ENCODE results near the gene ADGRL1.
"Not testable (repeated sequence)": the region's sequence is repeated elsewhere in the genome, so short reads cannot be mapped to it uniquely, and the experiment has no call there.

Gene ADGRL1

DNA sequence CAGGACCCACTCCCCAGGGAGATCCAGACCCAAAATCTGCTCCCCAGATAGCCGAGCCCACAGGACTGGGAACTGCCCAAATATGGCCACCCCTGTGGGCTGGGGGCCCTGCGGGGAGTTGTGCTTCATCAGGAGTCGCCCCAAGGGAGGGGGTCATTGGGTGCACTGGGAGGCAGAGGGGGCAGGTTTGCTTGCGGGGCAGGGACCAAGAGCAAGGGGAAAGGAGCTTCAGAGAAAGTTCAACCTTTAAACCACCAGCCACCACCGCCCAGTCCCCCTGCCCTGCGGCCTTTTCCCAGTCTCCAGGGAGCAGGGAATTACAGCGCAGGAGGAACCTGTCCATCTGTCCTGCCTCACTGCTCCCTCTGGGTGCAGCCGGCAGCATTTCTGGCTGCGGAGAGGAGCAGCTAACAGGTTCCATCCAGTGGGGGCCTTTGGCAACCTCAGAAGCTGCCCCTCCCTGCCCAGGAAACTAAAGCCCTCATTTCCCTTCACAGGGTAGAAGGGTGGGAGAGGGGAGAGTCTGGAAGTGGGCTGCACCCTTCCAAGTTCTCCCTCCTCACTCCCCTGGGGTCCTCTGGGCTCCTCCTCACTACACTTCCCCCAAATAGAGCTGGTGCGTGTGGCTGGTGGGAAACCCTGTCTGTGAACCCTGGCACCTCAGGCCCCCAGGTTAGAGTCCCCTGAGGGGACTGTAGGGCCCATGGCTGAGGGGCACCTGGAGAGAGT lies 55.8 kb downstream of the ADGRL1 start:
- no peak overlapping the region for H3K4me3 ChIP-seq (ENCODE audit: low read depth, low read length)
- TF ChIP-seq POLR2A (IDR thresholded peaks at IDR 0.05; ENCODE audit: extremely low read depth, insufficient read length) (no peak), MYC (IDR thresholded peaks at IDR 0.05; ENCODE audit: low read depth, low read length) (no peak)
- TF ChIP-seq, protein P1, sequence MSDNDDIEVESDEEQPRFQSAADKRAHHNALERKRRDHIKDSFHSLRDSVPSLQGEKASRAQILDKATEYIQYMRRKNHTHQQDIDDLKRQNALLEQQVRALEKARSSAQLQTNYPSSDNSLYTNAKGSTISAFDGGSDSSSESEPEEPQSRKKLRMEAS (IDR thresholded peaks at IDR 0.05; ENCODE audit: low read depth, low read length) = no peak
- TF ChIP-seq, protein P2, sequence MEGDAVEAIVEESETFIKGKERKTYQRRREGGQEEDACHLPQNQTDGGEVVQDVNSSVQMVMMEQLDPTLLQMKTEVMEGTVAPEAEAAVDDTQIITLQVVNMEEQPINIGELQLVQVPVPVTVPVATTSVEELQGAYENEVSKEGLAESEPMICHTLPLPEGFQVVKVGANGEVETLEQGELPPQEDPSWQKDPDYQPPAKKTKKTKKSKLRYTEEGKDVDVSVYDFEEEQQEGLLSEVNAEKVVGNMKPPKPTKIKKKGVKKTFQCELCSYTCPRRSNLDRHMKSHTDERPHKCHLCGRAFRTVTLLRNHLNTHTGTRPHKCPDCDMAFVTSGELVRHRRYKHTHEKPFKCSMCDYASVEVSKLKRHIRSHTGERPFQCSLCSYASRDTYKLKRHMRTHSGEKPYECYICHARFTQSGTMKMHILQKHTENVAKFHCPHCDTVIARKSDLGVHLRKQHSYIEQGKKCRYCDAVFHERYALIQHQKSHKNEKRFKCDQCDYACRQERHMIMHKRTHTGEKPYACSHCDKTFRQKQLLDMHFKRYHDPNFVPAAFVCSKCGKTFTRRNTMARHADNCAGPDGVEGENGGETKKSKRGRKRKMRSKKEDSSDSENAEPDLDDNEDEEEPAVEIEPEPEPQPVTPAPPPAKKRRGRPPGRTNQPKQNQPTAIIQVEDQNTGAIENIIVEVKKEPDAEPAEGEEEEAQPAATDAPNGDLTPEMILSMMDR (IDR thresholded peaks at IDR 0.05; ENCODE audit: low read depth, low read length) = no peak
- no peak for DNase-seq (ENCODE audit: low read depth)

DNA sequence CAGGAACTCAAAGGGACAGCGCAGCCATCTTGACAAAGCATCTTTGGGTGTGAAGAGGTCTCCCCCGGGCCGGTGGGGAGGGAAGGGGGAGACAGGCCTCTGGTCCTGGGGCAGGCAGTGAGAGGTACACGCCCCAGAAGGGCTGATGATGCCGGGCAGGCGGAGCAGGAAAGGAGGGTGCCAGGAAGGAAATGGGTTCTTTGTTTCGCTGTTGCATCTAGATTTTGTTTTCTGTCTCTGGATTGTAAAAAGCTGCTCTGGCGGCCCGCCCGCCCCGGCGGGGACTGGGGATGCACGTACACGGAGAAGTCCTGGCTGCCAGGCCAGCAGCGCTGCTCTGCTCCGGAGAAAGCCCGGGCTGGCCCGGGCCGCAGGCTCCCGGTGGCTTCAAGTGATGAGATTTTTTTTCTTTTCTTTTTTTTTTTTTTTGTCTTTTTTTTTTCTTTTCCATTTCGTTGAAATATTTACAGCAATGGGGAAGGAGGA lies 56.4 kb downstream of the ADGRL1 start:
- DNase-seq (ENCODE audit: low read depth) = no peak
- no peak overlapping the region for H3K4me3 ChIP-seq (ENCODE audit: low read depth, low read length)
- no peak for TF ChIP-seq POLR2A (IDR thresholded peaks at IDR 0.05; ENCODE audit: extremely low read depth, insufficient read length)
- TF ChIP-seq MYC (IDR thresholded peaks at IDR 0.05; ENCODE audit: low read depth, low read length) = no peak
- TF ChIP-seq, protein P2 (IDR thresholded peaks at IDR 0.05; ENCODE audit: low read depth, low read length) = no peak
- TF ChIP-seq, protein P1 (IDR thresholded peaks at IDR 0.05; ENCODE audit: low read depth, low read length) = no peak

DNA sequence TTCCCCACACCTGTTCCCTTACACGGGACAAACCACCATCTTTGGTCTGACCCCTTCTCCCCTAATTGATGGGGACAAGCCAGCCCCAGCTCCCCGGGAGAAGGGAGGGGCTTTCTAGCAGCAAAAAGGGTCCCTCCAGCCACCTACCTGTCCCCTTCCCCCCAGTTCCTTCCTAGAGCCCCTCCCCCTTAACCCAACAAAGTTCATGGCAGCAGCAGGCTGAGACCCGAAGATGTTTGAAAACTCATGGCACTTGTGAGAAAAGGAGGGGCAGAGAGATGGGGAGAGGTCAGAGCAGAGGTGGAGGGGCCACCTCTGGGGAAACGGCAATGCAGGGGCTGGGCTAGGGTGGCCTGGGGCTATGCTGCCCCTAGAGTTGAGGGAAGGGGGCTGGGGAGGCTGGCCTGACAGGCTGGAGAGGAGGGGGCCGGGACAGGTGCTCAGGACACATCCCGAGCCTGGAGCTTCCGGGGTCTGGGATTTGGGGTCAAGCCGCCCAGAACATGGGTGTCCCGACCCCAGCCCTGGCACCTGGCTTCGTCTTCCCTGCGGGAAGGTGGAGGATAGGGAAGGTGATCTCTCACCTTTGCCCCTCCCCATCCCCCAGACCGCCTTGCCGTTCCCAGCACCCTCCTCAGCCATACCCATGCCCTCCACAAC lies 57.1 kb downstream of the ADGRL1 start:
- no peak overlapping the region for H3K4me3 ChIP-seq (ENCODE audit: low read depth, low read length)
- DNase-seq (ENCODE audit: low read depth) = no peak

DNA sequence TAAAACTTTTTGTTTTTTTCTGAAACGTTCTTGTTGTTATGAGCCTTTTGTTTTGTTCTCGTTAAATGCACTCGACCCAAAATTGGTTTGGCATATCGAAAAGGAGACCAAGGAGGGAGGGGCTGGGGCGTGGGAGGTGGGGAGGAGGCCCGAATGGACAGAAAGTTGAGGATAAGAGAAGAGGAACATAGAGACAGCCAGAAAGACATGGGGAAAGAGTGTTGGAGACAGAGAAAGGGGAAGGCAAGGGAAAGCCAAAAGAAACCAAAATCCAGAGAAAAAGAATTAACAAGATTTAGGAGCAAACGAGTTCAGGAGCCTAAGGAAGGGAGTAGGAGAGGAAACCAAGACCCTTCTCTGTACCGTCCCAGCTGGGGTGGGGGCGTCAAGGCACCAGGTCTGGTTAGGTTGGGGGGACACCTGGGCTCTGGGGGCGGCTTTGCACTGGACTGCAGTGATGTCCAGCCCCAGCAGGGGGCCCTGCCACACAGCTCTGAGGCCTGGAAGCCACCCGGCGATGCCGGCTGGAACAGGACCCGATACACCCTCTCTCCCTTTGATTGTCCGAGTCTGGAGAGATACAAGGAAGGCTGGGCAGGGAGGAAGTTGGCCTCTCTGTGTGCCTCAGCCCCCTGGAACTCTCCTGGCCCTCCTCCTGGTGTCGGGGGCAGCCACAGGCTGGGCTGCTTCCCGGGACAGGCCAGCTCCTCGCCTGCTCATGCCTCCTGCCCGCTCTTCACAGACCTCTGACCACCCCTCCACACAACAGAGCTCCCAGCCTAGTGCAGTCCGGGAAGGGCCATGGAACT lies 58.0 kb downstream of the ADGRL1 start:
- TF ChIP-seq POLR2A (IDR thresholded peaks at IDR 0.05; ENCODE audit: extremely low read depth, insufficient read length) (no peak), MYC (IDR thresholded peaks at IDR 0.05; ENCODE audit: low read depth, low read length) (no peak)
- TF ChIP-seq, protein P2 (IDR thresholded peaks at IDR 0.05; ENCODE audit: low read depth, low read length) = peak; percentile 67
- TF ChIP-seq, protein P1 (IDR thresholded peaks at IDR 0.05; ENCODE audit: low read depth, low read length) = no peak
- peak; percentile 46 for DNase-seq (ENCODE audit: low read depth)
- H3K4me3 ChIP-seq (ENCODE audit: low read depth, low read length) = no peak overlapping the region

More for the DNA sequence above, 57.1 kb downstream of the ADGRL1 start:
- TF ChIP-seq, protein P2 (IDR thresholded peaks at IDR 0.05; ENCODE audit: low read depth, low read length) = no peak
- no peak for TF ChIP-seq POLR2A (IDR thresholded peaks at IDR 0.05; ENCODE audit: extremely low read depth, insufficient read length)
- TF ChIP-seq, protein P1 (IDR thresholded peaks at IDR 0.05; ENCODE audit: low read depth, low read length) = no peak
- no peak for TF ChIP-seq MYC (IDR thresholded peaks at IDR 0.05; ENCODE audit: low read depth, low read length)

DNA sequence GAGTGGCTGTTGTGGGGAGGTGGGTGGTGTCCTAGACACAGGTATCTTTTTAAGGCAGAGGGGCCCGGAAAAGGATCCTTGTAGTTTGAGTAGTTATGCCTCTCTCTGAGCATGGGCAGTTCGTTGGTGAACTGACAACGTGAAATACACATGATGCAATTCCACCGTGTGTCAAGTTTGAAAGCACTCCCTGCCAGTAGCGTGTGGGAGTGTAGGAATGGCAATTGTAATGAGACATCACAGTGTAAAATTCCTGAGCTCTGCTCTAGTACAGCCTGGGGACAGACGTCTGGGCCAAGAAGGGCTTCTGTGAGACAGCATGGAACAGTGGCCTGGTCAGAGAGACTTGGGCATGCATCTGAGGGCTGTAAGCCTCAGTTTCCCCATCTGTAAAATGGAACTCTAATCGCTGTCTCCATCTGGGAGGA lies 59.2 kb downstream of the ADGRL1 start:
- TF ChIP-seq, protein P2 (IDR thresholded peaks at IDR 0.05; ENCODE audit: low read depth, low read length) = no peak
- TF ChIP-seq MYC (IDR thresholded peaks at IDR 0.05; ENCODE audit: low read depth, low read length) = peak; percentile 48; the same call in 1 of the 2 replicates
- TF ChIP-seq, protein P1 (IDR thresholded peaks at IDR 0.05; ENCODE audit: low read depth, low read length) = peak; percentile 78
- no peak overlapping the region for H3K4me3 ChIP-seq (ENCODE audit: low read depth, low read length)
- peak; percentile 80 for DNase-seq (ENCODE audit: low read depth)

DNA sequence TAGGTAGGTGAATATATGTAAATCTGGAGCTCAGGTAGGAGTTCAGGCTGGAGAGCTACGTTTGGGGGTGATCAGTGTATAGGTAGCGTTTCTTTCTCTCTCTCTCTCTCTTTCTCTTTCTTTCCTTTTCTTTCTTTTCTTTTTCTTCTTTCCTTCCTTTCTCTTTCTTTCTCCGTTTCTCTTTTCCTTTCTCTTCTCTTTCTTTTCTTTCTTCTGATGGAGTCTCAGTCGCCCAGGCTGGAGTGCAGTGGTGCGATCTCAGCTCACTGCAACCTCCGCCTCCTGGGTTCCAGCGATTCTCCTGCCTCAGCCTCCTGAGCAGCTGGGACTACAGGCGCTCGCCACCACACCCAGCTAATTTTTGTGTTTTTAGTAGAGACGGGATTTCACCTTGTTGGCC lies 59.8 kb downstream of the ADGRL1 start:
- not testable (repeated sequence) for DNase-seq (ENCODE audit: low read depth); H3K4me3 ChIP-seq (ENCODE audit: low read depth, low read length)
